Mucosa of descending colon (tissue), 3 donors: ENCODE data around the gene SPOPL. TPM values are rescaled to one million over a fixed set of nuclear protein-coding genes. Genes with fewer than 3 reads are reported as not detected.
"Not testable (repeated sequence)": the region's sequence is repeated elsewhere in the genome, so short reads cannot be mapped to it uniquely, and the experiment has no call there.

Experiments
- ATAC-seq: fragments of 200-7000 bp; cut with Tn5 transposase; one replicate; pipeline ENCODE4 v1.9.1; 2020; ENCODE audit warnings: mild to moderate bottlenecking, moderate library complexity
- DNase-seq, 3 donors: peaks; one replicate each; pipeline ENCODE4 v3.0.0-alpha.2; 2020
- H3K36me3 ChIP-seq: fragments of 200-600 bp; one replicate; pipeline ENCODE4 v1.8.0; 2021; ENCODE audit warnings: low read depth, mild to moderate bottlenecking
- H3K4me1 ChIP-seq: fragments of 200-600 bp; one replicate; pipeline ENCODE4 v1.8.0; 2021; ENCODE audit warnings: low read depth, mild to moderate bottlenecking
- H3K4me3 ChIP-seq: fragments of 200-600 bp; one replicate; pipeline ENCODE4 v1.8.0; 2021; ENCODE audit warnings: mild to moderate bottlenecking
- H3K9me3 ChIP-seq: fragments of 200-600 bp; one replicate; pipeline ENCODE4 v1.8.0; 2021; ENCODE audit warnings: mild to moderate bottlenecking
- CTCF ChIP-seq: fragments of 200-600 bp; IDR thresholded peaks from one replicate; pipeline ENCODE4 v1.8.0; 2022; ENCODE audit warnings: antibody characterized with exemption, mild to moderate bottlenecking
- intact Hi-C, 2 donors: fragments of 100-400 bp; cut with DNase I in 1 of 2; cut with micrococcal nuclease in 1 of 2; formaldehyde crosslinking; loops; one replicate each; pipeline versions ENCODE4 v1.11.0 to v1.11.1; 2022; cut with DNase I, micrococcal nuclease
- total RNA-seq, 3 donors: library from RNA; stranded (reverse); fragmentation: NEBNext Ultra II Directional in 2 of 3; extraction: Animal tissue kit (Norgen Biotek cat#: 25700) in 2 of 3; gene quantifications; one replicate each; pipeline versions ENCODE4 v1.2.1 to v1.2.4, GENCODE V29; 2021 to 2023
- donor health status: DM: no; HTN: no; CAD: no; lungs with moderate emphysema.
- donor health status: DM: no; HTN: no; CAD: no.
- donor health status: DM: no; HTN: yes; CAD: no.

Gene SPOPL
- total RNA-seq, 3 donors from 2014 or later: 28.3 to 45.5 (median 33.2) TPM

DNA sequence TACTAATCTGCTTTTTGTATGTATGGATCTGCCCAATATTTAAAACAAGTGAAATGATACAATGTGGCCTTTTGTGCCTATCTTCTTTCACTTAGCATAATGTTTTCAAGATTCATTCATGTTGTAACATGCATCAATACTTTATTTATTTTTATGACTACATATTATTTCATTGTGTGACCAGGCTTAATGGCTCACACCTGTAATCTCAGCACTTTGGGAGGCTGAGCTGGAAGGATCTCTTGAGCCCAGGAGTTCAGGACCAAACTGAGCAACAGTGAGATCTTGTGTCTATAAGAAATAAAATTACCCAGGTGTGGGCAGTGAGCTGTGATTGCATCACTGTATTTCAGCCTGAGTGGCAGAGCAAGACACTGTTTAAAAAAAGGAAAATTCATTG is 33.2 kb downstream of the SPOPL start:
- Histone ChIP-seq H3K4me3 (no peak overlapping the region), H3K36me3 (no peaks in the 10 kb centered on the region), H3K9me3 (peaks cover 4% of the 10 kb centered on the region), H3K4me1 (no peaks in the 10 kb centered on the region)
- DNase-seq: no peak
- intact Hi-C loops: no loop called here
- ATAC-seq: no peak
- TF ChIP-seq CTCF: no peak

GRCh38 chr2:138536302-138536701 is 34.7 kb downstream of the SPOPL start:
- no peak for DNase-seq
- Histone ChIP-seq H3K36me3 (no peaks in the 10 kb centered on the region), H3K4me3 (no peak overlapping the region), H3K9me3 (peaks cover 4% of the 10 kb centered on the region), H3K4me1 (no peaks in the 10 kb centered on the region)
- no peak for TF ChIP-seq CTCF
- intact Hi-C loops: no loop called here
- no peak for ATAC-seq

DNA sequence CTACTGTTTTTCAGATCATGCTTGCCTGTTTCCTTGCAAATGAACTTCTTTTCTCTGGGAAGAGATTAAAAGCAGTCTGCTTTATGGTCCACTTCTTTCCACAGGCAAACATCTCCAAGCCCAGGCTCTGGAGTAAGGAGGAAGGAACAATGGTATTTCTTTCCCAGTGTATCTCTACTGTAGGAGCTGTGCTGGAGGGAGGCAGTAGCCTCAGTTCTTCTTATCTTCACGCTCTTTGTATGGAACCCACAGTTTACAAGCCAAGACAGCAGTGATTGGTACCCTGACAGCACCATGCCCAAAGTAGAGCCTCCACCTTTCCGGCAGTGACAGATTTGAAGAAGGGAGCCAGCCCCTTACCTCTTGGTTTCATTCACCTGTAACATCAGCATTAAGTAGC is 35.2 kb downstream of the SPOPL start:
- Histone ChIP-seq H3K9me3 (peaks cover 4% of the 10 kb centered on the region), H3K4me1 (no peaks in the 10 kb centered on the region), H3K36me3 (no peaks in the 10 kb centered on the region), H3K4me3 (no peak overlapping the region)
- DNase-seq (no peak), ATAC-seq (peak; percentile 59)
- TF ChIP-seq CTCF: no peak
- intact Hi-C loops: no loop called here

- Histone ChIP-seq H3K4me3 (no peak overlapping the region), H3K9me3 (peaks cover 4% of the 10 kb centered on the region), H3K36me3 (no peaks in the 10 kb centered on the region), H3K4me1 (no peaks in the 10 kb centered on the region)
- ATAC-seq (peak; percentile 73), DNase-seq (peak in 2 of 3 donors; percentile 40 to 67)
- intact Hi-C loops: no loop called here
- no peak for TF ChIP-seq CTCF
These were observed 35.8 kb downstream of the SPOPL start for GRCh38 chr2:138537170-138537915.

GRCh38 chr2:138544206-138544605 is 42.6 kb downstream of the SPOPL start:
- ATAC-seq, H3K36me3 ChIP-seq, H3K4me3 ChIP-seq, H3K9me3 ChIP-seq, intact Hi-C loops, H3K4me1 ChIP-seq, DNase-seq: not testable (repeated sequence)

DNA sequence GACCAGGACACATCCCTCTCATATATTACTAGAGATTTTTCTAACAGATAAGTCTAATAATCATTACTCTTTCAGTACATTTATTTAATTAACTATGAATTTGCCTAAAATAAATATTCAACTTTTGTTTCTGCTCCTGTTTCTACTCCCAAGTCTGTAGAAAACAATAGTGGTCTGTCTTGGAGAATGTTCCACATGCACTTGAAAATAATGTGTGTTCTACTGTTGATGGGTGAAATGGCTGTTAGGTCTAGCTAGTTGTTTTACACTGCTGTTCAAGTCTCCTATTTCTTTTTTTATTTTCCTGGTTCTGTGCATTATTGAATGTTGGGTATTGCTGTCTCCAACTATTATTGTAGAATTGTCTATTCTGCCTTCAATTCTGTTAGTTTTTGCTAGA is 47.2 kb downstream of the SPOPL start:
- H3K9me3 ChIP-seq: no peaks in the 10 kb centered on the region
- DNase-seq (no peak), ATAC-seq (no peak)
- intact Hi-C loops: no loop called here
- no peaks in the 10 kb centered on the region for H3K4me1 ChIP-seq
- H3K36me3 ChIP-seq: no peaks in the 10 kb centered on the region
- no peak for TF ChIP-seq CTCF
- H3K4me3 ChIP-seq: no peak overlapping the region
